ENCODE measurements around the gene UTP15.

- TF ChIP-seq, protein P1, sequence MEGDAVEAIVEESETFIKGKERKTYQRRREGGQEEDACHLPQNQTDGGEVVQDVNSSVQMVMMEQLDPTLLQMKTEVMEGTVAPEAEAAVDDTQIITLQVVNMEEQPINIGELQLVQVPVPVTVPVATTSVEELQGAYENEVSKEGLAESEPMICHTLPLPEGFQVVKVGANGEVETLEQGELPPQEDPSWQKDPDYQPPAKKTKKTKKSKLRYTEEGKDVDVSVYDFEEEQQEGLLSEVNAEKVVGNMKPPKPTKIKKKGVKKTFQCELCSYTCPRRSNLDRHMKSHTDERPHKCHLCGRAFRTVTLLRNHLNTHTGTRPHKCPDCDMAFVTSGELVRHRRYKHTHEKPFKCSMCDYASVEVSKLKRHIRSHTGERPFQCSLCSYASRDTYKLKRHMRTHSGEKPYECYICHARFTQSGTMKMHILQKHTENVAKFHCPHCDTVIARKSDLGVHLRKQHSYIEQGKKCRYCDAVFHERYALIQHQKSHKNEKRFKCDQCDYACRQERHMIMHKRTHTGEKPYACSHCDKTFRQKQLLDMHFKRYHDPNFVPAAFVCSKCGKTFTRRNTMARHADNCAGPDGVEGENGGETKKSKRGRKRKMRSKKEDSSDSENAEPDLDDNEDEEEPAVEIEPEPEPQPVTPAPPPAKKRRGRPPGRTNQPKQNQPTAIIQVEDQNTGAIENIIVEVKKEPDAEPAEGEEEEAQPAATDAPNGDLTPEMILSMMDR (IDR thresholded peaks at IDR 0.05), result no peak
- TF ChIP-seq POLR2AphosphoS5 (IDR thresholded peaks at IDR 0.05; ENCODE audit: low read depth, low read length), result no peak
Measured at GRCh38 chr5:73523861-73524260, 41.7 kb upstream of the UTP15 start.

Data from Panc1 (cell line).